ENCODE results near the gene ATP10D. TPM values are rescaled to one million over a fixed set of nuclear protein-coding genes. Genes with fewer than 3 reads are reported as not detected.
A peak's percentile ranks its signal among the peaks of the same experiment; 100 is the strongest.

The ATP10D gene
- total and polyA plus RNA-seq, 3 donors from 2014 or later = 7.1 to 14.6 (median 7.9) TPM

GRCh38 chr4:47531241-47531953, 46.3 kb downstream of the ATP10D start:
- H3K4me1 ChIP-seq = peaks cover 3% of the 10 kb centered on the region
- intact Hi-C loops (cut with DNase I; ENCODE audit: low total_unique reads) = no loop called here
- no peak for DNase-seq
- H3K27ac ChIP-seq = peak overlapping the region in 1 of 2 donors; percentile 23
- TF ChIP-seq POLR2A (IDR thresholded peaks at IDR 0.05) (no peak), CTCF (IDR thresholded peaks at IDR 0.05) (no peak)
- WGBS, 2 donors = 47 to 64% methylated on average over 2 of the region's 2 CpGs
- no peaks in the 10 kb centered on the region for H3K36me3 ChIP-seq (ENCODE audit: low read depth, missing control alignments)
- no peaks in the 10 kb centered on the region for H3K9me3 ChIP-seq
- H3K27me3 ChIP-seq = no peaks in the 10 kb centered on the region
- no peak overlapping the region for H3K4me3 ChIP-seq

- intact Hi-C loops (cut with DNase I; ENCODE audit: low total_unique reads) = no loop called here
- no peak for TF ChIP-seq CTCF (IDR thresholded peaks at IDR 0.05)
- no peak for TF ChIP-seq POLR2A (IDR thresholded peaks at IDR 0.05)
- H3K4me3 ChIP-seq = no peak overlapping the region
- H3K27me3 ChIP-seq = no peaks in the 10 kb centered on the region
- no peaks in the 10 kb centered on the region for H3K36me3 ChIP-seq (ENCODE audit: low read depth, missing control alignments)
- WGBS, 2 donors = 28 to 30% methylated on average over 2 of the region's 2 CpGs
- H3K9me3 ChIP-seq = no peaks in the 10 kb centered on the region
- H3K27ac ChIP-seq = peak overlapping the region in 1 of 2 donors; percentile 23
- peak; percentile 27 for DNase-seq
- peaks cover 3% of the 10 kb centered on the region for H3K4me1 ChIP-seq
Measured at GRCh38 chr4:47531954-47532321, 46.9 kb downstream of the ATP10D start.

- Histone ChIP-seq H3K9me3 (no peaks in the 10 kb centered on the region), H3K36me3 (ENCODE audit: low read depth, missing control alignments) (no peaks in the 10 kb centered on the region), H3K27ac (no peak overlapping the region), H3K27me3 (no peaks in the 10 kb centered on the region), H3K4me3 (no peak overlapping the region), H3K4me1 (peaks cover 3% of the 10 kb centered on the region)
- intact Hi-C loops (cut with DNase I; ENCODE audit: low total_unique reads) = no loop called here
- DNase-seq = no peak
- TF ChIP-seq CTCF (IDR thresholded peaks at IDR 0.05) = no peak
- no peak for TF ChIP-seq POLR2A (IDR thresholded peaks at IDR 0.05)
- WGBS, 2 donors = 86 to 93% methylated on average over 4 of the region's 4 CpGs
Measured at GRCh38 chr4:47532658-47533057, 47.6 kb downstream of the ATP10D start.

GRCh38 chr4:47533689-47534347, 48.7 kb downstream of the ATP10D start:
- DNase-seq = no peak

More at GRCh38 chr4:47533689-47534347, 48.7 kb downstream of the ATP10D start:
- no peaks in the 10 kb centered on the region for H3K9me3 ChIP-seq
- intact Hi-C loops (cut with DNase I; ENCODE audit: low total_unique reads) = no loop called here
- H3K36me3 ChIP-seq (ENCODE audit: low read depth, missing control alignments) = no peaks in the 10 kb centered on the region
- no peak for TF ChIP-seq POLR2A (IDR thresholded peaks at IDR 0.05)
- no peak for TF ChIP-seq CTCF (IDR thresholded peaks at IDR 0.05)
- H3K27me3 ChIP-seq = no peaks in the 10 kb centered on the region
- no peak overlapping the region for H3K4me3 ChIP-seq
- peaks cover 3% of the 10 kb centered on the region for H3K4me1 ChIP-seq
- 82 to 83% methylated on average over 4 of the region's 4 CpGs for WGBS, 2 donors
- no peak overlapping the region for H3K27ac ChIP-seq

Data from testis (tissue), 3 donors.